WERI-Rb-1 (cell line): ENCODE measurements around the gene HERC2.
"Not testable (repeated sequence)": the region's sequence is repeated elsewhere in the genome, so short reads cannot be mapped to it uniquely, and the experiment has no call there.

Source experiments
- DNase-seq: peaks from one replicate; pipeline ENCODE4 v3.0.0-alpha.2; 2020
- H3K27ac ChIP-seq: fragments of 250-450 bp; sonication (Bioruptor Pico); 2 replicates; pipeline ENCODE4 v1.5.1; 2020; ENCODE audit warnings: mild to moderate bottlenecking, moderate library complexity
- H3K27me3 ChIP-seq: fragments of 250-450 bp; sonication (Bioruptor Pico); 2 replicates; pipeline ENCODE4 v1.5.1; 2021; ENCODE audit warnings: mild to moderate bottlenecking, low read depth, moderate library complexity; ENCODE audit not compliant: insufficient read depth, severe bottlenecking
- H3K36me3 ChIP-seq: fragments of 250-450 bp; sonication (Bioruptor Pico); 2 replicates; pipeline ENCODE4 v1.5.1; 2020; ENCODE audit warnings: mild to moderate bottlenecking, moderate library complexity
- H3K4me3 ChIP-seq: 2 replicates; pipeline ENCODE4 v1.5.1; 2011; ENCODE audit warnings: low read depth, mild to moderate bottlenecking, control low read depth, low read length
- H3K9me3 ChIP-seq: fragments of 250-450 bp; sonication (Bioruptor Pico); 2 replicates; pipeline ENCODE4 v1.5.1; 2021; ENCODE audit warnings: mild to moderate bottlenecking, moderate library complexity; ENCODE audit not compliant: severe bottlenecking
- CTCF ChIP-seq: IDR thresholded peaks from 2 replicates; pipeline ENCODE4 v1.5.1; 2011; ENCODE audit warnings: low read depth, mild to moderate bottlenecking, control low read depth, inconsistent platforms, low read length

Gene HERC2

GRCh38 chr15:28125673-28126651, 196.0 kb downstream of the HERC2 start:
- no peak for DNase-seq
- no peak overlapping the region for H3K4me3 ChIP-seq
- TF ChIP-seq CTCF, result peak; percentile 54
- no peaks in the 10 kb centered on the region for H3K9me3 ChIP-seq
- no peak overlapping the region for H3K27ac ChIP-seq
- no peaks in the 10 kb centered on the region for H3K27me3 ChIP-seq
- peaks cover 54% of the 10 kb centered on the region for H3K36me3 ChIP-seq

GRCh38 chr15:28124841-28125240, 197.1 kb downstream of the HERC2 start:
- peaks cover 56% of the 10 kb centered on the region for H3K36me3 ChIP-seq
- no peaks in the 10 kb centered on the region for H3K27me3 ChIP-seq
- H3K27ac ChIP-seq, result no peak overlapping the region
- H3K9me3 ChIP-seq, result no peaks in the 10 kb centered on the region
- DNase-seq, result no peak
- H3K4me3 ChIP-seq, result no peak overlapping the region
- TF ChIP-seq CTCF, result no peak

- Histone ChIP-seq H3K9me3 (no peaks in the 10 kb centered on the region), H3K27ac (no peak overlapping the region), H3K4me3 (no peak overlapping the region), H3K27me3 (no peaks in the 10 kb centered on the region), H3K36me3 (peaks cover 59% of the 10 kb centered on the region)
- TF ChIP-seq CTCF, result peak; percentile 68
- peak; percentile 85 for DNase-seq
These were observed 198.5 kb downstream of the HERC2 start for GRCh38 chr15:28123408-28124023.

- H3K9me3 ChIP-seq, result no peaks in the 10 kb centered on the region
- H3K27me3 ChIP-seq, result no peaks in the 10 kb centered on the region
- no peak overlapping the region for H3K4me3 ChIP-seq
- TF ChIP-seq CTCF, result no peak
- H3K27ac ChIP-seq, result no peak overlapping the region
- DNase-seq, result no peak
- peaks cover 64% of the 10 kb centered on the region for H3K36me3 ChIP-seq
These were observed 199.7 kb downstream of the HERC2 start for GRCh38 chr15:28122038-28122949.

- not testable (repeated sequence) for H3K27ac ChIP-seq, DNase-seq, H3K4me3 ChIP-seq, H3K9me3 ChIP-seq, H3K27me3 ChIP-seq
- H3K36me3 ChIP-seq, result peaks cover 70% of the 10 kb centered on the region
These were observed 200.4 kb downstream of the HERC2 start for GRCh38 chr15:28121577-28121976.

- H3K36me3 ChIP-seq, result peaks cover 75% of the 10 kb centered on the region
- no peak overlapping the region for H3K27ac ChIP-seq
- H3K4me3 ChIP-seq, result no peak overlapping the region
- TF ChIP-seq CTCF, result no peak
- DNase-seq, result no peak
- H3K27me3 ChIP-seq, result no peaks in the 10 kb centered on the region
- no peaks in the 10 kb centered on the region for H3K9me3 ChIP-seq
These were observed 201.7 kb downstream of the HERC2 start for GRCh38 chr15:28120359-28120640.
